WTC11 (cell line): ENCODE data around the gene OR2V1.

ENCODE experiments used
- TF ChIP-seq, protein P1 (sequence below): fragments of 200-600 bp; IDR thresholded peaks from 2 replicates; pipeline ENCODE4 v1.8.0; 2022; ENCODE audit warnings: antibody characterized with exemption
- TF ChIP-seq, protein P2 (sequence below): sonication (generic); formaldehyde crosslinking; IDR thresholded peaks from 2 replicates; pipeline ENCODE4 v1.8.1; 2023; ENCODE audit warnings: mild to moderate bottlenecking, missing genetic modification reagents, moderate library complexity
- TF ChIP-seq, protein P3 (sequence below): sonication (generic); formaldehyde crosslinking; IDR thresholded peaks from 2 replicates; pipeline ENCODE4 v1.8.0; 2023; ENCODE audit warnings: missing genetic modification reagents, mild to moderate bottlenecking, borderline replicate concordance

DNA sequence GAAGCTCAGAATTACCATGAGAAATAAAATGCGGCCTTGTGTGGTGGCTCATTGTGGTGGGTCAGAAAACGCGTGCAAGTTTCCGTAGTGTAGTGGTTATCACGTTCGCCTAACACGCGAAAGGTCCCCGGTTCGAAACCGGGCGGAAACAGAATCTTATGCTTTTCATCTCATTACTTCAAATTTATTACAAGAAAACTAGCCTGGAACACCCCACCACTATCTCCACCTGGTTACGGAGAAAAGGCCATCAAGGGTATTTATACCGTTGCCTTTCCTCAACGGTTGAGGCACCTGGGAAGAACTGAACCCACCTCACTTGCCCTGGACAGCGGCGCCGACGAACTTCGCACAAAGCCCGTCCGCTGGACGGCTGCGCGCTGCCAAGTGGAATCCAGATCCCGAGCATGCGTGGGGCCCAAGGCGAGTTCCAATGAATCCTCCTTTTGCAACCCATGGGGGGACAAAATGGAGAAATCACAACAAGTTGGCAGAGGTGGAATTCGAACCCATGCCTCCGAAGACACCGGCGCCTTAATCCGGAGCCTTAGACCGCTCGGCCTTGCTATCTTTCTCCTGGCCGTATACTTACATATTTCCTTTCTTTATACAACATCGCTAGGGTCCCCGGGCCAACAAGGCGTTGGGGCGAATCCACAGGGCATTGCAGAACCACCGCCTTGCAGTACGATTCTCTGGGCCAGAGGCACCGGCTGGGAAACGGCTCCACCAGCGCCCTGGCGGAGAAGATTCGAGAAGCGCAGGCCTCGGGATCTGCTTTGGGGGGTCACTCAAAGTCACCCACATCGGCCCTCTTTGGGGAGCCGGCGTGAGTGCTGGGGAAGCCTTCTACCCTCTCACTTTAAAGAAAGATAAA is 33.3 kb upstream of the OR2V1 start:
- TF ChIP-seq, protein P1, sequence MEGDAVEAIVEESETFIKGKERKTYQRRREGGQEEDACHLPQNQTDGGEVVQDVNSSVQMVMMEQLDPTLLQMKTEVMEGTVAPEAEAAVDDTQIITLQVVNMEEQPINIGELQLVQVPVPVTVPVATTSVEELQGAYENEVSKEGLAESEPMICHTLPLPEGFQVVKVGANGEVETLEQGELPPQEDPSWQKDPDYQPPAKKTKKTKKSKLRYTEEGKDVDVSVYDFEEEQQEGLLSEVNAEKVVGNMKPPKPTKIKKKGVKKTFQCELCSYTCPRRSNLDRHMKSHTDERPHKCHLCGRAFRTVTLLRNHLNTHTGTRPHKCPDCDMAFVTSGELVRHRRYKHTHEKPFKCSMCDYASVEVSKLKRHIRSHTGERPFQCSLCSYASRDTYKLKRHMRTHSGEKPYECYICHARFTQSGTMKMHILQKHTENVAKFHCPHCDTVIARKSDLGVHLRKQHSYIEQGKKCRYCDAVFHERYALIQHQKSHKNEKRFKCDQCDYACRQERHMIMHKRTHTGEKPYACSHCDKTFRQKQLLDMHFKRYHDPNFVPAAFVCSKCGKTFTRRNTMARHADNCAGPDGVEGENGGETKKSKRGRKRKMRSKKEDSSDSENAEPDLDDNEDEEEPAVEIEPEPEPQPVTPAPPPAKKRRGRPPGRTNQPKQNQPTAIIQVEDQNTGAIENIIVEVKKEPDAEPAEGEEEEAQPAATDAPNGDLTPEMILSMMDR = no peak
- TF ChIP-seq, protein P2, sequence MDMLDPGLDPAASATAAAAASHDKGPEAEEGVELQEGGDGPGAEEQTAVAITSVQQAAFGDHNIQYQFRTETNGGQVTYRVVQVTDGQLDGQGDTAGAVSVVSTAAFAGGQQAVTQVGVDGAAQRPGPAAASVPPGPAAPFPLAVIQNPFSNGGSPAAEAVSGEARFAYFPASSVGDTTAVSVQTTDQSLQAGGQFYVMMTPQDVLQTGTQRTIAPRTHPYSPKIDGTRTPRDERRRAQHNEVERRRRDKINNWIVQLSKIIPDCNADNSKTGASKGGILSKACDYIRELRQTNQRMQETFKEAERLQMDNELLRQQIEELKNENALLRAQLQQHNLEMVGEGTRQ (CRISPR knock-in tag) = no peak
- TF ChIP-seq, protein P3, sequence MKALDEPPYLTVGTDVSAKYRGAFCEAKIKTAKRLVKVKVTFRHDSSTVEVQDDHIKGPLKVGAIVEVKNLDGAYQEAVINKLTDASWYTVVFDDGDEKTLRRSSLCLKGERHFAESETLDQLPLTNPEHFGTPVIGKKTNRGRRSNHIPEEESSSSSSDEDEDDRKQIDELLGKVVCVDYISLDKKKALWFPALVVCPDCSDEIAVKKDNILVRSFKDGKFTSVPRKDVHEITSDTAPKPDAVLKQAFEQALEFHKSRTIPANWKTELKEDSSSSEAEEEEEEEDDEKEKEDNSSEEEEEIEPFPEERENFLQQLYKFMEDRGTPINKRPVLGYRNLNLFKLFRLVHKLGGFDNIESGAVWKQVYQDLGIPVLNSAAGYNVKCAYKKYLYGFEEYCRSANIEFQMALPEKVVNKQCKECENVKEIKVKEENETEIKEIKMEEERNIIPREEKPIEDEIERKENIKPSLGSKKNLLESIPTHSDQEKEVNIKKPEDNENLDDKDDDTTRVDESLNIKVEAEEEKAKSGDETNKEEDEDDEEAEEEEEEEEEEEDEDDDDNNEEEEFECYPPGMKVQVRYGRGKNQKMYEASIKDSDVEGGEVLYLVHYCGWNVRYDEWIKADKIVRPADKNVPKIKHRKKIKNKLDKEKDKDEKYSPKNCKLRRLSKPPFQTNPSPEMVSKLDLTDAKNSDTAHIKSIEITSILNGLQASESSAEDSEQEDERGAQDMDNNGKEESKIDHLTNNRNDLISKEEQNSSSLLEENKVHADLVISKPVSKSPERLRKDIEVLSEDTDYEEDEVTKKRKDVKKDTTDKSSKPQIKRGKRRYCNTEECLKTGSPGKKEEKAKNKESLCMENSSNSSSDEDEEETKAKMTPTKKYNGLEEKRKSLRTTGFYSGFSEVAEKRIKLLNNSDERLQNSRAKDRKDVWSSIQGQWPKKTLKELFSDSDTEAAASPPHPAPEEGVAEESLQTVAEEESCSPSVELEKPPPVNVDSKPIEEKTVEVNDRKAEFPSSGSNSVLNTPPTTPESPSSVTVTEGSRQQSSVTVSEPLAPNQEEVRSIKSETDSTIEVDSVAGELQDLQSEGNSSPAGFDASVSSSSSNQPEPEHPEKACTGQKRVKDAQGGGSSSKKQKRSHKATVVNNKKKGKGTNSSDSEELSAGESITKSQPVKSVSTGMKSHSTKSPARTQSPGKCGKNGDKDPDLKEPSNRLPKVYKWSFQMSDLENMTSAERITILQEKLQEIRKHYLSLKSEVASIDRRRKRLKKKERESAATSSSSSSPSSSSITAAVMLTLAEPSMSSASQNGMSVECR = no peak
